ENCODE data around the gene NPC1. TPM values are rescaled to one million over a fixed set of nuclear protein-coding genes. Genes with fewer than 3 reads are reported as not detected.

NPC1 gene
- total RNA-seq, 1 donor from 2014 or later: 24.1 TPM

GRCh38 chr18:23568281-23569138 lies 17.8 kb downstream of the NPC1 start:
- H3K27me3 Mint-ChIP-seq (ENCODE audit: unreplicated experiment): no peaks in the 10 kb centered on the region
- no peak overlapping the region for H3K4me3 Mint-ChIP-seq (ENCODE audit: unreplicated experiment)
- no peak for TF ChIP-seq CTCF (IDR thresholded peaks at IDR 0.05; ENCODE audit: unreplicated experiment)
- H3K9me3 Mint-ChIP-seq (ENCODE audit: unreplicated experiment): no peaks in the 10 kb centered on the region
- DNase-seq (ENCODE audit: low spot score): no peak
- H3K36me3 Mint-ChIP-seq (ENCODE audit: low read depth, unreplicated experiment): peaks cover 22% of the 10 kb centered on the region
- H3K4me1 Mint-ChIP-seq (ENCODE audit: unreplicated experiment): no peaks in the 10 kb centered on the region
- no peak overlapping the region for H3K27ac Mint-ChIP-seq (ENCODE audit: unreplicated experiment)

GRCh38 chr18:23567671-23568070 lies 18.6 kb downstream of the NPC1 start:
- Mint-ChIP-seq H3K36me3 (ENCODE audit: low read depth, unreplicated experiment) (peaks cover 22% of the 10 kb centered on the region), H3K4me1 (ENCODE audit: unreplicated experiment) (no peaks in the 10 kb centered on the region), H3K9me3 (ENCODE audit: unreplicated experiment) (no peaks in the 10 kb centered on the region), H3K4me3 (ENCODE audit: unreplicated experiment) (no peak overlapping the region), H3K27me3 (ENCODE audit: unreplicated experiment) (no peaks in the 10 kb centered on the region), H3K27ac (ENCODE audit: unreplicated experiment) (no peak overlapping the region)
- DNase-seq (ENCODE audit: low spot score): no peak
- no peak for TF ChIP-seq CTCF (IDR thresholded peaks at IDR 0.05; ENCODE audit: unreplicated experiment)

- DNase-seq (ENCODE audit: low spot score): no peak
- Mint-ChIP-seq H3K36me3 (ENCODE audit: low read depth, unreplicated experiment) (peaks cover 19% of the 10 kb centered on the region), H3K27ac (ENCODE audit: unreplicated experiment) (no peak overlapping the region), H3K9me3 (ENCODE audit: unreplicated experiment) (no peaks in the 10 kb centered on the region), H3K4me1 (ENCODE audit: unreplicated experiment) (no peaks in the 10 kb centered on the region), H3K27me3 (ENCODE audit: unreplicated experiment) (no peaks in the 10 kb centered on the region), H3K4me3 (ENCODE audit: unreplicated experiment) (no peak overlapping the region)
- no peak for TF ChIP-seq CTCF (IDR thresholded peaks at IDR 0.05; ENCODE audit: unreplicated experiment)
Measured at GRCh38 chr18:23565916-23566547, 20.3 kb downstream of the NPC1 start.

GRCh38 chr18:23563377-23564043 lies 22.8 kb downstream of the NPC1 start:
- no peak for TF ChIP-seq CTCF (IDR thresholded peaks at IDR 0.05; ENCODE audit: unreplicated experiment)
- H3K4me3 Mint-ChIP-seq (ENCODE audit: unreplicated experiment): no peak overlapping the region
- no peaks in the 10 kb centered on the region for H3K27me3 Mint-ChIP-seq (ENCODE audit: unreplicated experiment)
- no peak overlapping the region for H3K27ac Mint-ChIP-seq (ENCODE audit: unreplicated experiment)
- peaks cover 17% of the 10 kb centered on the region for H3K36me3 Mint-ChIP-seq (ENCODE audit: low read depth, unreplicated experiment)
- DNase-seq (ENCODE audit: low spot score): no peak
- no peaks in the 10 kb centered on the region for H3K4me1 Mint-ChIP-seq (ENCODE audit: unreplicated experiment)
- no peaks in the 10 kb centered on the region for H3K9me3 Mint-ChIP-seq (ENCODE audit: unreplicated experiment)

Data from endothelial cell (in vitro differentiated cells).